Ishikawa (cell line): ENCODE measurements around the gene GOLPH3L.
A peak's percentile ranks its signal among the peaks of the same experiment; 100 is the strongest.

Experiments
- CEBPB ChIP-seq: IDR thresholded peaks from 2 replicates; pipeline ENCODE4 v1.6.1; 2012
- CREB1 ChIP-seq: IDR thresholded peaks from 2 replicates; pipeline ENCODE4 v1.6.1; 2012; ENCODE audit warnings: low read depth
- EGR1 ChIP-seq: IDR thresholded peaks from 2 replicates; pipeline ENCODE4 v1.6.1; 2012
- EP300 ChIP-seq: IDR thresholded peaks from 2 replicates; pipeline ENCODE4 v1.6.1; 2012; ENCODE audit warnings: borderline replicate concordance
- FOXM1 ChIP-seq: IDR thresholded peaks from 2 replicates; pipeline ENCODE4 v1.6.1; 2012; ENCODE audit warnings: low read depth, borderline replicate concordance
- MAX ChIP-seq: IDR thresholded peaks from 2 replicates; pipeline ENCODE4 v1.6.1; 2012
- NFIC ChIP-seq: IDR thresholded peaks from 2 replicates; pipeline ENCODE4 v1.6.1; 2012
- RAD21 ChIP-seq: IDR thresholded peaks from 2 replicates; pipeline ENCODE4 v1.6.1; 2012; ENCODE audit warnings: low read depth
- REST ChIP-seq: IDR thresholded peaks from 2 replicates; pipeline ENCODE4 v1.6.1; 2012; ENCODE audit warnings: low read depth, mild to moderate bottlenecking
- TAF1 ChIP-seq: IDR thresholded peaks from 2 replicates; pipeline ENCODE4 v1.6.1; 2012; ENCODE audit warnings: low read depth, mild to moderate bottlenecking
- TCF12 ChIP-seq: IDR thresholded peaks from 2 replicates; pipeline ENCODE4 v1.6.1; 2012; ENCODE audit warnings: low read depth
- TEAD4 ChIP-seq: IDR thresholded peaks from 2 replicates; pipeline ENCODE4 v1.6.1; 2012
- USF1 ChIP-seq: IDR thresholded peaks from 2 replicates; pipeline ENCODE4 v1.6.1; 2012
- YY1 ChIP-seq: IDR thresholded peaks from 2 replicates; pipeline ENCODE4 v1.6.1; 2012; ENCODE audit warnings: low read depth
- ZBTB7A ChIP-seq: IDR thresholded peaks from 2 replicates; pipeline ENCODE4 v1.6.1; 2012; ENCODE audit warnings: low read depth

Gene GOLPH3L

GRCh38 chr1:150650193-150650592 lies 46.8 kb downstream of the GOLPH3L start:
- TF ChIP-seq TCF12 (no peak), TEAD4 (no peak), YY1 (no peak), TAF1 (no peak), EGR1 (no peak), EP300 (no peak), MAX (no peak), CREB1 (no peak), USF1 (no peak), ZBTB7A (no peak), CEBPB (no peak), REST (no peak), RAD21 (no peak), FOXM1 (no peak), NFIC (no peak)

- TF ChIP-seq TEAD4 (no peak), REST (no peak), YY1 (no peak), CREB1 (no peak), MAX (no peak)
Observed at GRCh38 chr1:150649441-150650075, 47.4 kb downstream of the GOLPH3L start.

GRCh38 chr1:150642296-150642695 lies 54.7 kb downstream of the GOLPH3L start:
- TF ChIP-seq NFIC = no peak
- TF ChIP-seq TEAD4 = no peak
- TF ChIP-seq CEBPB = no peak
- TF ChIP-seq RAD21 = no peak
- TF ChIP-seq YY1 = no peak

- TF ChIP-seq MAX (no peak; the same call in 1 of the 2 replicates), EGR1 (no peak), EP300 (0 out of 2 replicates have a peak, but pooled peaks have one; percentile 14), TEAD4 (peak; percentile 23; the same call in 1 of the 2 replicates), USF1 (peak; percentile 10), YY1 (peak; percentile 95), CREB1 (peak; percentile 87), ZBTB7A (peak; percentile 92), RAD21 (no peak), TAF1 (peak; percentile 77), TCF12 (no peak)
Observed at GRCh38 chr1:150629115-150629928, 67.6 kb downstream of the GOLPH3L start, which contains the start of gene ENSA. TSS of gene ENSA (minus strand) at chr1:150629612. CDS start at chr1:150629470, 142 bp downstream.

- TF ChIP-seq USF1 (no peak), YY1 (no peak), EP300 (no peak), REST (no peak), ZBTB7A (peak; percentile 47)
Observed at GRCh38 chr1:150628766-150629114, 68.2 kb downstream of the GOLPH3L start.
